Retinal pigment epithelial cell (primary cell): ENCODE measurements around the gene C6orf136.

Source experiments
- DNase-seq: peaks from one replicate; pipeline ENCODE4 v3.0.0-alpha.2; 2010; ENCODE audit warnings: low read depth
- H3K4me3 ChIP-seq: 2 replicates; pipeline ENCODE4 v1.5.1; 2011; ENCODE audit warnings: mild to moderate bottlenecking, low read length, control low read depth, moderate library complexity
- TF ChIP-seq, protein P1 (sequence below): conservative IDR thresholded peaks from 2 replicates; pipeline ENCODE4 v1.5.1; 2011; ENCODE audit warnings: low read depth, low read length, control low read depth, inconsistent platforms

Gene C6orf136

GRCh38 chr6:30635834-30636233 lies 11.1 kb upstream of the C6orf136 start:
- TF ChIP-seq, protein P1, sequence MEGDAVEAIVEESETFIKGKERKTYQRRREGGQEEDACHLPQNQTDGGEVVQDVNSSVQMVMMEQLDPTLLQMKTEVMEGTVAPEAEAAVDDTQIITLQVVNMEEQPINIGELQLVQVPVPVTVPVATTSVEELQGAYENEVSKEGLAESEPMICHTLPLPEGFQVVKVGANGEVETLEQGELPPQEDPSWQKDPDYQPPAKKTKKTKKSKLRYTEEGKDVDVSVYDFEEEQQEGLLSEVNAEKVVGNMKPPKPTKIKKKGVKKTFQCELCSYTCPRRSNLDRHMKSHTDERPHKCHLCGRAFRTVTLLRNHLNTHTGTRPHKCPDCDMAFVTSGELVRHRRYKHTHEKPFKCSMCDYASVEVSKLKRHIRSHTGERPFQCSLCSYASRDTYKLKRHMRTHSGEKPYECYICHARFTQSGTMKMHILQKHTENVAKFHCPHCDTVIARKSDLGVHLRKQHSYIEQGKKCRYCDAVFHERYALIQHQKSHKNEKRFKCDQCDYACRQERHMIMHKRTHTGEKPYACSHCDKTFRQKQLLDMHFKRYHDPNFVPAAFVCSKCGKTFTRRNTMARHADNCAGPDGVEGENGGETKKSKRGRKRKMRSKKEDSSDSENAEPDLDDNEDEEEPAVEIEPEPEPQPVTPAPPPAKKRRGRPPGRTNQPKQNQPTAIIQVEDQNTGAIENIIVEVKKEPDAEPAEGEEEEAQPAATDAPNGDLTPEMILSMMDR: no peak
- DNase-seq: no peak
- no peak overlapping the region for H3K4me3 ChIP-seq

- no peak overlapping the region for H3K4me3 ChIP-seq
- no peak for DNase-seq
- TF ChIP-seq, protein P1: no peak
These were observed 6.5 kb upstream of the C6orf136 start for GRCh38 chr6:30640481-30640880.

- no peak overlapping the region for H3K4me3 ChIP-seq
- TF ChIP-seq, protein P1: no peak
- DNase-seq: no peak
These were observed 5.9 kb upstream of the C6orf136 start for GRCh38 chr6:30641048-30641447.

DNA sequence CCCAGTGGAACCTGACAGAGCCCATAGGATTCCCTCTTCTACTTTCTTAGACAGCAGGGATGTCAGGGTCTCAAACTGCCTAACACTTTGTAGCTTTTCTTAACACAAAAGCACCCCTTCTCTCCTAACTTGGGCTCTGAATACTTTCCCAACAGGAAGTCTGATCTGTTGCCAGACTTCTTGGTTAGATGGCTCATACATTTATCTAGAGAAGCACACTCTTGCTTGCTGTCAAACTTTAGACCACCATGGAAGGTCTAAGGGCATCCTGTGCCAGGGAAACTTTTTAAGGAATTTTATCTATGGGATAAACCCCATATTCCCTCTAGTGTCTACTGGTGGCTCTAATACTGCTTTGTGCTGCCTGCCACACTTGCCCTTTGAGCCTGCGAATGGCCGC lies 3.3 kb upstream of the C6orf136 start:
- no peak for DNase-seq
- H3K4me3 ChIP-seq: no peak overlapping the region
- TF ChIP-seq, protein P1: no peak

- TF ChIP-seq, protein P1: no peak
These were observed 2.2 kb upstream of the C6orf136 start for GRCh38 chr6:30644769-30645168.

GRCh38 chr6:30645989-30646388 lies 944 bp upstream of the C6orf136 start:
- TF ChIP-seq, protein P1: no peak
- no peak overlapping the region for H3K4me3 ChIP-seq
- no peak for DNase-seq

More at GRCh38 chr6:30644769-30645168, 2.2 kb upstream of the C6orf136 start:
- H3K4me3 ChIP-seq: no peak overlapping the region
- DNase-seq: no peak

GRCh38 chr6:30647242-30648116 lies 546 bp downstream of the C6orf136 start:
- peak overlapping the region; percentile 60 for H3K4me3 ChIP-seq
- DNase-seq: no peak
- TF ChIP-seq, protein P1: no peak
